Activated CD4-positive, alpha-beta T cell treated with anti-CD3 and anti-CD28 coated beads for 48 hours (primary cell): ENCODE data around the gene MARVELD3.
"Not testable (repeated sequence)": the region's sequence is repeated elsewhere in the genome, so short reads cannot be mapped to it uniquely, and the experiment has no call there.

Source experiments
- DNase-seq: peaks from one replicate; pipeline ENCODE4 v3.0.0-alpha.2; 2020

The MARVELD3 gene, protein sequence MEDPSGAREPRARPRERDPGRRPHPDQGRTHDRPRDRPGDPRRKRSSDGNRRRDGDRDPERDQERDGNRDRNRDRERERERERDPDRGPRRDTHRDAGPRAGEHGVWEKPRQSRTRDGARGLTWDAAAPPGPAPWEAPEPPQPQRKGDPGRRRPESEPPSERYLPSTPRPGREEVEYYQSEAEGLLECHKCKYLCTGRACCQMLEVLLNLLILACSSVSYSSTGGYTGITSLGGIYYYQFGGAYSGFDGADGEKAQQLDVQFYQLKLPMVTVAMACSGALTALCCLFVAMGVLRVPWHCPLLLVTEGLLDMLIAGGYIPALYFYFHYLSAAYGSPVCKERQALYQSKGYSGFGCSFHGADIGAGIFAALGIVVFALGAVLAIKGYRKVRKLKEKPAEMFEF

DNA sequence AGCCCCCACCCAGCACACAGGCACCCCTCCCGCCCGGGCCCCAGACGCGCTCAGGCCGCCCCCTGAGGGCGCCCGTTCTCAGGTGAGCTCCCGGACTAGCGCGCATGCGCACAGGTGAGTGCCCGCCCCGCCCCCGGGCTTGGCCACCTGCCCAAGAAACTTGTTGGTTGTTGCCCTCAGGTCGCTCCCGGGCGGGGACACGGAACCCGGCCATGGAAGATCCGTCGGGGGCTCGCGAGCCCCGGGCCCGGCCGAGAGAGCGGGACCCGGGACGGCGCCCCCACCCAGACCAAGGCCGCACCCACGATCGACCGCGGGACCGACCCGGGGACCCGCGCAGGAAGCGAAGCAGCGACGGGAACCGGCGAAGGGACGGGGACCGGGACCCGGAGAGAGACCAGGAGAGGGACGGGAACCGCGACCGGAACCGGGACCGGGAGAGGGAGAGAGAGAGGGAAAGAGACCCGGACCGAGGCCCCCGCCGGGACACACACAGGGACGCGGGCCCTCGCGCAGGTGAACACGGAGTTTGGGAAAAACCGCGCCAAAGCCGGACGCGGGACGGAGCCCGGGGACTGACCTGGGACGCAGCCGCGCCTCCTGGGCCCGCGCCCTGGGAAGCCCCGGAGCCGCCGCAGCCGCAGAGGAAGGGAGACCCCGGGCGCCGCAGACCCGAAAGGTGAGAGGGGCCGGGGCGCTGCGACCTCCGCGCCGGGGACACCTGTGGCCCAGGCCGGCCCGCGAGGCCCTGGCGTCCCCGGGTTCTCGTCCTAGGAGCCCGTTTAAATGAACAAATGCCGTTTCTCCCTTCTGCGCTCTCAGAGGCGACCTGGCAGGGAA is at the start of gene MARVELD3:
Gene MARVELD3 (plus strand): TSS at position 167 of the 840 bp plus-strand sequence. CDS start 46 bp downstream, at position 213.
- DNase-seq = peak; percentile 38

DNA sequence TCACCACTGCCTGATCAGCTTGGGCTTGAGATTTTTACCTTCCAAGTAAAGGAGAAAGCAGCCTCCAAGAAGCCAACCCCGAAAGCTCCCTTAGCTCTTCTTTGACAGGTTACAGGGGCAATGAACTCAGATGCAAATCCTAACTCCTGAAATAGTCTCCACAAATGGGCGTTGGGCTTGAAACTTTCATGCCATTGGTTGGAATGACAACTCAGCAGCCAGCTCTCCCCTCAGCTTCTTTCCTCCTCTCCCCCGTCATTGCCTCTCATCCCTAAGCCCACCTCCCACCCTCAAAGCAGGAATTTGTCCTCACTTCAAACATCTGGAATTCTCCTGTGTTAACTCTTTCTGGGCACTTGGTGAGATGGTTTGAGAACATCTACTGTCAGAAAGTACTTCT is 49.0 kb upstream of the MARVELD3 start, which contains the start of gene TAT:
Gene TAT (minus strand): TSS at position 122 of the 400 bp plus-strand sequence. CDS start 677 bp downstream, outside the sequence.
- DNase-seq = no peak

DNA sequence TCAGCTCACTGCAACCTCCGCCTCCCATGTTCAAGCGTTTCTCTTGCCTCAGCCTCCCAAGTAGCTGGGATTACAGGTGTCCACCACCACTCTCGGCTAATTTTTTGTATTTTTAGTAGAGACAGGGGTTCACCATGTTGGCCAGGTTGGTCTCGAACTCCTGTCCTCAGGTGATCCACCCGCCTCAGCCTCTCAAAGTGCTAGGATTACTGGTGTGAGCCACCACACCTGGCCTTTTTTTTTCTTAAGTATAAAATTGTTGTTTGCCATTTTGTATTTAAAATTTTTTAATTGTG is 43.5 kb upstream of the MARVELD3 start:
- not testable (repeated sequence) for DNase-seq

DNA sequence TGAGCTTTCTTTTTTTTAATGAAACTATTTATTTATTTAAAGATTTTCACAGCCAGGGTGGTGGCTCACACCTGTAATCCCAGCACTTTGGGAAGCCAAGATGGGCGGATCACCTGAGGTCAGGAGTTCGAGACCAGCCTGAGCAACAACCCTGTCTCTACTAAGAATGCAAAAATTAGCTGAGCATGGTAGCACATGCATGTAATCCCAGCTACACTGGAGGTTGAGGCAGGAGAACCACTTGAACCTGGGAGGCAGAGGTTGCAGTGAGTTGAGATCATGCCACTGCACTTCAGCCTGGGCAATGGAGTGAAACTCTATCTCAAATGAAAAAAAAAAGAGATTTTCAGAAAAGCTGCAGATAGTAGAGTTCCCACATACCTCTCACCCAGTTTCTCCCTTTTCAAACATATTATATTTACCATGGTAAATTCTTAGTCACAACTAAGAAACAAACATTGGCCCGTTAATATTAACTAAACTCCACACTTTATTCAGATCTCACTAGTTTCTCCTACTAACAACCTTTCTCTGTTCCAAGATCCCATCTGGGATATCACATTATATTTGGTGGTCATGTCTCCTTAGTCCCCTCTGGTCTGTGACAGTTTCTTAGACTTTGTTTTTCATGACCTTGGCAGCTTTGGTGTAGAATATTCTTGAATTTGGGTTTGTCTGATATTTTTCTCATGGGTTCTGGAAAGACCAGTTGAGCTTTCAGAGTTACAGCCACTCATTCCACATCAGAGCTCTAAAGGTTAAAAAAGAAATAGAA is 41.3 kb upstream of the MARVELD3 start:
- DNase-seq = no peak

DNA sequence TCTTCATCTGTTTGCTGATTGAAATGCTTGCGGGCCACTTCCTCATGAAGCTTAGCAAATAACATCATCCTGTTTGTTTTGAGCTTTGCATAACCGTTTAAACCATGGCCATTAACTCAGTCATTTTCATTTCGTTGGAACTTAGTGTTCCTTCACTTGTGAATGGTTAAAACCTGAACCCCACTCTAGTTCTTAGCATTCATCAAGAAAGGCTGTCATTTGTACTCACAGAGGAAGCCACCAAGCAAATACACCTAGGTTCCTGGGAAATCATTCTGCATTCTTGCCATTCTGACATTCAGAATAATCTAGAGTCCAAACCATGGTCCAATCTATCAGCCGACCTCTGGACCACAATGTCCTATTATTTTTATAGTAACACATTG is 40.7 kb upstream of the MARVELD3 start:
- no peak for DNase-seq

DNA sequence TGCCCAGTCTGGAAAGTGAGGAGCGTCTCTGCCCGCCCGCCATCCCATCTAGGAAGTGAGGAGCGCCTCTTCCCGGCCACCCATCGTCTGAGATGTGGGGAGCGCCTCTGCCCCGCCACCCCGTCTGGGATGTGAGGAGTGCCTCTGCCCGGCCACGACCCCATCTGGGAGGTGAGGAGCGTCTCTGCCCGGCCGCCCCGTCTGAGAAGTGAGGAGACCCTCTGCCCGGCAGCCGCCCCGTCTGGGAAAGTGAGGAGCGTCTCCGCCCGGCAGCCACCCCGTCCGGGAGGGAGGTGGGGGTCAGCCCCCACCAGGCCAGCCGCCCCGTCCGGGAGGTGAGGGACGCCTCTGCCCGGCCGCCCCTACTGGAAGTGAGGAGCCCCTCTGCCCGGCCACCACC is 36.6 kb upstream of the MARVELD3 start:
- not testable (repeated sequence) for DNase-seq

DNA sequence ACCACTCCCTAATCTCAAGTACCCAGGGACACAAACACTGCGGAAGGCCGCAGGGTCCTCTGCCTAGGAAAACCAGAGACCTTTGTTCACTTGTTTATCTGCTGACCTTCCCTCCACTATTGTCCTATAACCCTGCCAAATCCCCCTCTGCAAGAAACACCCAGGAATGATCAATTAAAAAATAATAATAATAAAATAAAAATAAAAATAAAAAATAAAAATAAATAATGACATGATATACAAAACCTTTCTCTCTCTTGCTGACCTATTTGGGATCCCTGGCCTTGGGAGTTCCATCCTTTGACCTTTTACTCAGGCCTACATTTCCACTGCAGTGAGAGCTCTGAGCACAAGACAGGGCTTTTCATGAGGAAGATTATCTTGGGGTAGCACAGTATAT is 35.9 kb upstream of the MARVELD3 start:
- not testable (repeated sequence) for DNase-seq

DNA sequence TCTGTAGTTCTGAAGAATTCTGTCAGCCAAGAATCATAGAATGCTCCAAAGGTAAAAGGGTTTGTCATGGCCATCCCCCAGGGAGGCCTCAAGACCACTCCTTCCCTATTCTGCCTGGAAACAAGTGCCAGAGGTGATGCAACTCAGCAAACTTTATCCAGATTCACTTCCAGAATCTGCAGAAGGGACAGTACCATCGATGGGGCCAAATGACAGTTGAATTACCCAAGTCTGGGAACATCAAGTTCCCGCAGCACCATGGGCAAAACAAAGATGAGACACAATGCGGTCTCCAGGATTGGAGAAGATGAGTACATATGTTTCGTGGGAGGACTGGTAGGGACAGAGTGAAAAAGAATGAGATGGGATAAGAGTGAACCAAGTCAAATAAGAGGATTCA is 35.4 kb upstream of the MARVELD3 start:
- no peak for DNase-seq

DNA sequence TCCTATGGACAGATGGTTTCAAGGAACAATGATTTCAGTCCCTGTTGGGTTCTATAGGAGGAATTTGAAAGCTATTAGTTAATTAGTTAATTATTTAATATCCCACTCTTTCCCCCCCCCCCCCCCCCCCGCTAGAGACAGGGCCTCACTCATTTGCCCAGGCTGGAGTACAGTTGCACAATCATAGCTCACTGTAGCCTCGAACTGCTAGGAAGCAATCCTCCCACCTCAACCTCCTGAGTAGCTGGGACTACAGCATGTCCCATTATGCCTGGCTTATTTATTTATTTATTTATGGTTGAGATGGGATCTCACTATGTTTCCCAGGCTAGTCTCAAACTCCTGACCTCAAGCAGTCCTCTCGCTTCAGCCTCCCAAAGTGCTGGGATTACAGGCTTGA is 34.1 kb upstream of the MARVELD3 start:
- no peak for DNase-seq

DNA sequence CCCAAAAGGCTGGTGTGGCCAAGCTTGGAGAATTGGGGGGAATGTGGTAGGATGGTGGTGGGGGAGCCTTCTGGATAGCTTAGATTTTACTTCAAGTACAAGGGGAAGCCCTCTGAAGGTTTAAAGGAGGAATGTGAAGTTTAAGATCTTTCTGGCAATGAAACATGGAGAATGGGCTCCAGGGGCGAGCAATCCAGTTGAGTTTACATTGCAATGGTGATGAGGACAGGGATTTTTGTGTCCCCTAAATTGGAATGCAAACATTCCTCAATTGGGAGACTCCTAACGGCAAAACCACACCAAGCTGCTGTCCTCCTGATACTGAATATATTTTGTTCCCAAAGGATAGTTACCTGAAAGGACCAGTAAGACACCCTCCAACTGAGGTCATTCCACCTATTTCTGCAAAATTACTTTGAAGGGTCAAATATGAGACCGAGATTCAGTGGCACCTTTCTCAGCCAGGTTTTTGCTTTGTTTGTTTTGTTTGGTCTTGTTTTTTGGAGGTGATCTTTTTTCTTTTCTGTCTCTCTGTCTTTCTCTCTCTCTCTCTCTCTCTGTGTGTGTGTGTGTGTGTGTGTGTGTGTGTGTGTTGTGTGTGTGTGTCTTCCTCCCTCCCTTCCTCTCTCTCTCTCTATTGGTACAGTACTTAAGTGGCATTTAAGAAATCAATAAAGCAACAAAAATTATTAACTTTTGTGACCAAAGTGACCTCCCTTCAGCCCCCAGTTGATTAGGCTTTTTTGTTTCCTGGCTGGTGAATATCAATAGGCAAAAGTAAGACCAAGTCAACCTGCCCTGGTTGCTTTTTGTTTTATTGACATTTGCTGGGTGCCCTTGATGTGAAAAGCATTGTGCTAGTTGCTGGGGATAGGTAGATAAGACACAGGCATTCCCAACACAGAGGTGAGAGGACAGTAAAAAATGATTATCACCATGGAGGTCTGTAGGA is 32.7 kb upstream of the MARVELD3 start:
- DNase-seq = no peak

DNA sequence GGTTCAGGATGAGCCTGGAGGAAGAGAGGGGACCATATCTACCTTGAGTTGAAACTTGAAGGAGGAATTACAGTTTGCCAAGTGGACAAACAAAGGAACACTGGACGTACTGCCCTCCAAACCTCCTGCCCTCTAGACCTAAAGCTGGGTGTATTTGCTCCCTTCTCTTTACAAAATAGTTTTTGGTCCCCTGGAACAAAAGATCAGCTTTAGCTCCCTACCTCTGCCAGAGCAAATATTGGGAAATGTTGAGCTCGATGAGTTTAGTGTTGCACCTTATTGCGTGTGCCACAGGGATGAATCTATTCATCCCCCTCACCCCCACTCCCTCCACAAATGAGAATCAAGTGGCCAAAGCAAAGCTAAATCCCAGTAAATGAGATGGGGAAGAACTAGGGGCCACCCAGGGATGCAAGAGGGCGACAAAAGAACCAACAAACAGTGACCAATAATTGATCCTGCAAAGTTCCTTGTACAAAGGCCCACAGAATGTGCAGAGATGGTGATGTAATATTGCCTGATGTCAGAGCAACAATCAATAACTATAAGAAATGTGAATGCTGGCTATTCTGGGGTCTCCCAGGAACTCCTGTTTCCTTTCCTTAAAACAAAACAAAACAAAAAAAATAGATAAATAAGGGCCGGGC is 31.9 kb upstream of the MARVELD3 start:
- DNase-seq = no peak

DNA sequence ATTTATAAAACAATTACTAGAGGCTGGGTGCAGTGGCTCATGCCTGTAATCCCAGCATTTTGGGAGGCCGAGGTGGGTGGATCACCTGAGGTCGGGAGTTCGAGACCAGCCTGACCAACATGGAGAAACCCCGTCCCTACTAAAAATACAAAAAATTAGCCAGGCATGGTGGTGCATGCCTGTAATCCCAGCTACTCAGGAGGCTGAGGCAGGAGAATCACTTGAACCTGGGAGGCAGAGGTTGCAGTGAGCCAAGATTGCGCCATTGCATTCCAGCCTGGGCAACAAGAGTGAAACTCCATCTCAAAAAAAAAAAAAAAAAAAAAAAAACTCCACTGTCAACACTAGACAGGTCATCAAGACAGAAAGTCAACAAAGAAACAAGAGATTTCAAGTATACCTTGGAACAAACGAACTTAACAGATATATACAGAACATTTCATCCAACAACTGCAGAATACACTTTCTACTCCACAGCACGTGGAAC is 30.6 kb upstream of the MARVELD3 start:
- not testable (repeated sequence) for DNase-seq

DNA sequence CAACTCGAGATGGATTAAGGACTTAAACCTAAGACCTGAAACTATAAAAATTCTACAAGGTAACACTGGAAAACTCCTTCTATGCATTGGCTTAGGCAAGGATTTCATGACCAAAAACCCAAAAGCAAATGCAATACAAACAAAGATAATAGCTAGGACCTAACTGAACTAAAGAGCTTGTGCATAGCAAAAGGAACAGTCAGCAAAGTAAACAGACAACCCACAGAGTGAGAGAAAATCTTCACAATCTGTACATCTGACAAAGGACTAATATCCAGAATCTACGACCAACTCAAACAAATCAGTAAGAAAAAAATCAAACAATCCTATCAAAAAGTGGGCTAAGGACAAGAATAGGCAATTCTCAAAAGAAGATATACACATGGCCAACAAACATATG is 27.6 kb upstream of the MARVELD3 start:
- DNase-seq = not testable (repeated sequence)

DNA sequence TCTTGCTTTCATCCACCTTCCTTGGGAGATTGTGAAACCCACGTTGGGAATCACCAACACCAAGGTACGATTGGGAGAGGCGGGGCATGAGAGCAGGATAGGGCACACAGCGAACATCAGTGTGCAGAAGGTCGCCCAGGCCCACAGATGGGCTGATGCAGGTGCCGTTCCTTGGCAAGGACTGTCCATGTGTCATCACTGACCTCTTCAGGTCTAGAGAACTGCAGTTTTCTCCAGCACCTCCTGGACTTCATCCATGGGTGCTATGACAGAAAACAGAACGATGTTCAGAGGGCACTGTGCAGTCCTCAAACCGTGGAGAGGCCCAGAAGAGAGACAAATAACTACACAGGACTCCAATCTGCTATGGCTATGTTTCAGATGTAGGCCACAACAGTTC is 25.2 kb upstream of the MARVELD3 start:
- DNase-seq = no peak

DNA sequence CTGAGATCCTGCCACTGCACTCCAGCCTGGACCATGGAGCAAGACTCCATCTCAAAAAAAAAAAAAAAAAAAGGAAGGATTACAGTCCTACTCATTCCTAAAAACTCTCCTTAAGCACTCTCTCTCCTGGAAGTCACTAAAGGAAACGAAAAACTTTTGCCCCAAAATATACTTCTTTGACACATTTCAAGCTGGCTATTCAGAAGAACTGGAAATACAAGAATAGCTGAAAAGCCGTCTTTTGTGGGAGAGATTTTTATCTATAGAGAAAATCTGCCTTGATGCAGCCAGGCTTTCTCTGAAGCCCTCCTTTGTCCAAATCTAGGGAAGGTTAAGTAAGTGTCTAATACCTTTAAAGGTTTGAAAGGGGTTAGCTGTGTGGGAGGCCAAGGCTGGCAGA is 16.9 kb upstream of the MARVELD3 start:
- DNase-seq = no peak

DNA sequence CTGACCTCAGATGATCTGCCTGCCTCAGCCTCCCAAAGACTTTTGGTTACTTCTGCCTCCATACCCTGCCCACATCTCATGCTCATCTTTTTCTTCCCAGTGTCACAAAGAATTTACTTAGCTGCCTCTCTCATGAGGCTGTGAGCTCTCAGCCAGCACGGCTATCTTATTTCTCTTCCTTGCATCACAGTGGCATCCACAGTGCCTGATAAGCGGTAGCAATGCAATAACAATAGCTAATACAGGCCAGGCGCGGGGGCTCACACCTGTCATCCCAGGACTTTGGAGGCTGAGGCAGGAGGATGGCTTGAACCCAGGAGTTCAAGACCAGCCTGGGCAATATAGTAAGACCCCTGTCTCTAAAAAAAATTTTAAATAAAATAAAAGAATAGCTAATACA is 15.5 kb upstream of the MARVELD3 start:
- DNase-seq = no peak

DNA sequence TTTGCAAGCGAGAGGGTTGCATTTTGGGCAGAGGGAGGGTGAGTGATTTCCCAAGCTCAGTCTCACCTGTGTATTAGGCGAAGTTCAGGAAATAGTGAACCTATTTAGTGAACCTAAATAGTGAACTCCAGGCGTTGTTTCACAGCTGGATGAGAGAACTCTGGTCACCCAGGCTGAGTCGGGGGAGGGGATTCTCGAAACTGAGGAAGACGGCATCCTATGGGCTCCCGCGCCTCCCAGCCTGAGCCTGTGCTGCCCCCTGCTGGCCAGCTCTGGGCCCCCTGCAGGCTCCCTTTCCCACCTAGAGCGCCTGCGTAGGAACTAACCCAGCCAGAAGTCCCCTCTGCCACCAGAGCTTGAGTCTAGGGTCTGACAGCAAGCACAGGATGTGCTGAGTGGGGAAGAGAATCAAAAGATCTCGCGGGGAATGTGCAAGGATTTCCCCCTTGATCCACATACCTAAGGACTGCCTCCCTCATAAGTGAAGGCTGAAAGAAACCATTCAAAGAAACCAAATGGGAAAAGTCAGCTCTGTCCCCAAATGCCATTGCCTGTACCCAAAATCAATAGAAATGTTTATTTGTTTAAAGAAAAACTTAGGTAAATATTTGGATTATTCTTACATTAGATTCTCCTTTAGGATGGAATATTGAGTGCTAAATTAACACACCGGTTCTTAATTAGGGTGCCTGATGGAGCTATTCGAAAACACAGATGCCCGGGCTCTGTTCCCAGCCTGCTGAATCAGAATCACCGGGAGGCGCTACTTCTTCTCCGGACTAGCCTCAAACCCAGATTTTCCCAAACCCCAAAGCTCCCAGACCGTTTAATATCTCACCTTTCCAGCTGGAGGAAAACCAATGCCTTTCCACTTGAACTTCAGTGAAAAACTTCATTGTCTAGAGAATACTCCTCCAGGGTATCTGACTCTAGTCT is 14.8 kb upstream of the MARVELD3 start:
- peak; percentile 90 for DNase-seq

DNA sequence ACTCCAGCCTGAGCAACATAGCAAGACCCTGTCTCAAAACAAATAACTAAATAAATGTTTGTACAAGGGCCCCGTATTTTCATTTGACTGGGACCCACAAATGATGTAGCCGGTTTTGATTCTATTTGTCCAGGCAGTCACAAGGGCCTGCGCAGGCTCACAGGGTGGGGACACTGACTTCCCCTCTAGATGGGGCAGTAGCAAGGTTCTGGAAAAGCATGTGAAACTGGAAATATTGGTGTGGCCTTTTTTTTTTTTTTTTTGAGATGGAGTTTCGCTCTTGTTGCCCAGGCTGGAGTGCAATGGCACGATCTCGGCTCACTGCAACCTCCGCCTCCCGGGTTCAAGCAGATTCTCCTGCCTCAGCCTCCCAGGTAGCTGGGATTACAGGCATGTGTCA is 11.0 kb upstream of the MARVELD3 start:
- DNase-seq = not testable (repeated sequence)

DNA sequence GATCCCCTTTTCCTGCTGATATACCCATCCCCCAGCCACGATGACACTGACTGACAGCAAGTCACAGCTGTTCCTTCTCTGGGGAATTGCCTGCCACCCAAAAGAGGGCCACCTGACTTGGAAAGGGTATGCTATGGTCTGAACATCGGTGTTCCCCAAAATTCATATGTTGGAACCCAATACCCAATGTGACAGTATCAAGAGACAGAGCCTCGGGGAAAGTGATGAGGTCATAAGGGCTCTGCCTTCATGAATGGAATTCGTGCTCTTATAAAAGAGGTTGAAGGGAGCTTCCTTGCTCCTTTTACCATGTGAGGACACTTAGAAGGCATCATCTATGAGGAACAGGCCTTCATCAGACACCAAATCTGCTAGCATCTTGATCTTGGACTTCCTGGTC is 7.6 kb upstream of the MARVELD3 start:
- no peak for DNase-seq

DNA sequence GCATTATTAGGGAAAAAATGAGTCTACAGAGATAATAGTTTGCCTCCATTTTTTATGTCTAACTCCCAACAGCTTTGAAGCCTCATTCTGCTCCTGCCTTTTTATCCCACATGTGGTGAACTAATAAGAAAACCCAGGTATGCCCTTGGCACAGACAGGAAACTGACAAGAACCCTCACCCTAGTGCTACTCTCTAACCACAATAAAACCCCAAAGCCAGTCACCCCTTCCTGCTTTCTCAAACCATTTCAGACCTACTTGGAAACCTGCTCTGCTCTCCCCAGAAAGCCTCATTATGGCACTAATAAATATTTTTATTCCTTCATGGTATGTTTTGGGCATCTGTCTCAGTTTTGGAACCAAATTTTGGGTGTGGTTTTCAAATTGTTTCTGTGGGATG is 3.9 kb upstream of the MARVELD3 start:
- DNase-seq = no peak
